AG04450 (cell line): ENCODE data around the gene KLK1. TPM values are rescaled to one million over a fixed set of nuclear protein-coding genes. Genes with fewer than 3 reads are reported as not detected.

ENCODE experiments used
- CTCF ChIA-PET: fragments of 300-600, 350-600 bp; formaldehyde crosslinking; extraction: SDS; loops from one replicate; lab custom pipeline; 2022; ENCODE audit warnings: antibody characterized with exemption, inconsistent platforms; lab: Charles Lee
- POLR2A ChIA-PET: fragments of 350-600 bp; formaldehyde crosslinking; extraction: SDS; loops from one replicate; lab custom pipeline; 2021; ENCODE audit warnings: antibody characterized with exemption, inconsistent platforms; lab: Yijun Ruan, JAX
- DNase-seq: peaks from one replicate; pipeline ENCODE4 v3.0.0-alpha.2; 2011; ENCODE audit warnings: low read depth, low spot score
- H3K27ac ChIP-seq: one replicate; pipeline ENCODE4 v1.5.1; 2012; ENCODE audit warnings: low read depth, low read length, control low read depth
- H3K27me3 ChIP-seq: one replicate; pipeline ENCODE4 v1.6.0; 2012; ENCODE audit warnings: low read length; ENCODE audit not compliant: control insufficient read depth, insufficient read depth
- H3K4me3 ChIP-seq: 2 replicates; pipeline ENCODE4 v1.5.1; 2011; ENCODE audit warnings: mild to moderate bottlenecking, low read depth, low read length, control low read depth
- H3K9me3 ChIP-seq: 2 replicates; pipeline ENCODE4 v1.5.1; 2012; ENCODE audit warnings: low read length; ENCODE audit not compliant: control insufficient read depth, insufficient read depth
- CTCF ChIP-seq: IDR thresholded peaks from 2 replicates; pipeline ENCODE4 v1.5.1; 2011; ENCODE audit warnings: low read depth, low read length, control low read depth, inconsistent platforms
- polyA plus RNA-seq: library from polyadenylated mRNA; depleted of rRNA; stranded (reverse); fragments of >200 nt; gene quantifications from 2 replicates; pipeline ENCODE4 v1.2.3, GENCODE V29; 2011

Gene KLK1
- polyA plus RNA-seq, 1 experiment = not detected

DNA sequence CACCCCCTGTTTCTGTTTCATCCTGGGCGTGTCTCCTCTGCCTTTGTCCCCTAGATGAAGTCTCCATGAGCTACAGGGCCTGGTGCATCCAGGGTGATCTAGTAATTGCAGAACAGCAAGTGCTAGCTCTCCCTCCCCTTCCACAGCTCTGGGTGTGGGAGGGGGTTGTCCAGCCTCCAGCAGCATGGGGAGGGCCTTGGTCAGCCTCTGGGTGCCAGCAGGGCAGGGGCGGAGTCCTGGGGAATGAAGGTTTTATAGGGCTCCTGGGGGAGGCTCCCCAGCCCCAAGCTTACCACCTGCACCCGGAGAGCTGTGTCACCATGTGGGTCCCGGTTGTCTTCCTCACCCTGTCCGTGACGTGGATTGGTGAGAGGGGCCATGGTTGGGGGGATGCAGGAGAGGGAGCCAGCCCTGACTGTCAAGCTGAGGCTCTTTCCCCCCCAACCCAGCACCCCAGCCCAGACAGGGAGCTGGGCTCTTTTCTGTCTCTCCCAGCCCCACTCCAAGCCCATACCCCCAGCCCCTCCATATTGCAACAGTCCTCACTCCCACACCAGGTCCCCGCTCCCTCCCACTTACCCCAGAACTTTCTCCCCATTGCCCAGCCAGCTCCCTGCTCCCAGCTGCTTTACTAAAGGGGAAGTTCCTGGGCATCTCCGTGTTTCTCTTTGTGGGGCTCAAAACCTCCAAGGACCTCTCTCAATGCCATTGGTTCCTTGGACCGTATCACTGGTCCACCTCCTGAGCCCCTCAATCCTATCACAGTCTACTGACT is 31.2 kb upstream of the KLK1 start, which contains the start of gene KLK3:
TSS of gene KLK3 (plus strand) at position 280 of the 775 bp plus-strand sequence. CDS start at position 321, 41 bp downstream.
- no peaks in the 10 kb centered on the region for H3K9me3 ChIP-seq
- no peak within 1 kb of the TSS for H3K4me3 ChIP-seq
- ChIA-PET CTCF (no interaction called here), POLR2A (no interaction called here)
- peaks cover 2% of the 10 kb centered on the region for H3K27me3 ChIP-seq
- H3K27ac ChIP-seq = no peak within 1 kb of the TSS
- no peak for DNase-seq
- TF ChIP-seq CTCF = no peak

DNA sequence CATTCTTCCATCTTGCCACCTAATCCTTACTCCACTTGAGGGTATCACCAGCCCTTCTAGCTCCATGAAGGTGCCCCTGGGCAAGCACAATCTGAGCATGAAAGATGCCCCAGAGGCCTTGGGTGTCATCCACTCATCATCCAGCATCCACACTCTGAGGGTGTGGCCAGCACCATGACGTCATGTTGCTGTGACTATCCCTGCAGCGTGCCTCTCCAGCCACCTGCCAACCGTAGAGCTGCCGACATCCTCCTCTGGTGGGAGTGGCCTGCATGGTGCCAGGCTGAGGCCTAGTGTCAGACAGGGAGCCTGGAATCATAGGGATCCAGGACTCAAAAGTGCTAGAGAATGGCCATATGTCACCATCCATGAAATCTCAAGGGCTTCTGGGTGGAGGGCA is 28.0 kb upstream of the KLK1 start:
- no peaks in the 10 kb centered on the region for H3K27me3 ChIP-seq
- ChIA-PET CTCF (no interaction called here), POLR2A (no interaction called here)
- H3K4me3 ChIP-seq = no peak overlapping the region
- no peak for TF ChIP-seq CTCF
- H3K27ac ChIP-seq = no peak overlapping the region
- no peak for DNase-seq
- H3K9me3 ChIP-seq = no peaks in the 10 kb centered on the region

DNA sequence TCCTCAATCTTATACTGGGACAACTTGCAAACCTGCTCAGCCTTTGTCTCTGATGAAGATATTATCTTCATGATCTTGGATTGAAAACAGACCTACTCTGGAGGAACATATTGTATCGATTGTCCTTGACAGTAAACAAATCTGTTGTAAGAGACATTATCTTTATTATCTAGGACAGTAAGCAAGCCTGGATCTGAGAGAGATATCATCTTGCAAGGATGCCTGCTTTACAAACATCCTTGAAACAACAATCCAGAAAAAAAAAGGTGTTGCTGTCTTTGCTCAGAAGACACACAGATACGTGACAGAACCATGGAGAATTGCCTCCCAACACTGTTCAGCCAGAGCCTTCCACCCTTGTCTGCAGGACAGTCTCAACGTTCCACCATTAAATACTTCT is 27.2 kb upstream of the KLK1 start:
- ChIA-PET CTCF (no interaction called here), POLR2A (no interaction called here)
- Histone ChIP-seq H3K27me3 (no peaks in the 10 kb centered on the region), H3K4me3 (no peak overlapping the region), H3K27ac (no peak overlapping the region), H3K9me3 (no peaks in the 10 kb centered on the region)
- TF ChIP-seq CTCF = no peak
- DNase-seq = no peak

DNA sequence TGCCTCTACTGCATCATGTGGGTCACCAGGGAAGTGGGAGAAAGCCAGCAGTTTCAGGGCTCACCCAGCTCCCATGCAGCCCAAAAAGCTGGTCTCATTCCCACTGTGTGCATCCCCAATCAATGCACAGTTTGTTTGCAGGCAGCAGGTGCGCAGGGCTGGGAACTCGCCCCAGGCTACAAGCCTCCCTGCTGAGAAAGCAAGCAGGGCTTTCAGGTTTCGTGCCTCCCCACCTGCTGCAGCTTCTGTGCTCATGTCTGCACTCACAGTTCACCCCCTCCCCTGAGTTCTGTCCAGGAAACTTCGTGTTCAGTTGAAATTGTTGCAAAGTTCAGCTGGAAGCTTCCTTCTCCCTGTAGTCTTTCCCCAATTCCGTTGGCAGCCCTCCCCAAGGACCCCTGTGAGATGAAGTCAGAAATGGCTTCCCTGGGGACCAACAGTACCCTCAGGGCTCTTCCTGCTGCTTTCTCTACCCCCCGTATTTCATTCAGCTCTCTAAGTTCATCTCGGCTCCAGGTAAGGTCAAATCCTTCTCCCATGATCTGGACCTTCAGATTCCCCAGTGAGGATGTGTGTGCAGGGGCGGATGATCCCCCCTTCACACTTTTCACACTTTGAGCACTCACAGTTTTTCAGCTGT is 20.8 kb upstream of the KLK1 start:
- POLR2A ChIA-PET = no interaction called here
- Histone ChIP-seq H3K9me3 (no peaks in the 10 kb centered on the region), H3K4me3 (no peak overlapping the region), H3K27me3 (no peaks in the 10 kb centered on the region), H3K27ac (no peak overlapping the region)
- no peak for TF ChIP-seq CTCF
- no peak for DNase-seq
- CTCF ChIA-PET = no interaction called here

DNA sequence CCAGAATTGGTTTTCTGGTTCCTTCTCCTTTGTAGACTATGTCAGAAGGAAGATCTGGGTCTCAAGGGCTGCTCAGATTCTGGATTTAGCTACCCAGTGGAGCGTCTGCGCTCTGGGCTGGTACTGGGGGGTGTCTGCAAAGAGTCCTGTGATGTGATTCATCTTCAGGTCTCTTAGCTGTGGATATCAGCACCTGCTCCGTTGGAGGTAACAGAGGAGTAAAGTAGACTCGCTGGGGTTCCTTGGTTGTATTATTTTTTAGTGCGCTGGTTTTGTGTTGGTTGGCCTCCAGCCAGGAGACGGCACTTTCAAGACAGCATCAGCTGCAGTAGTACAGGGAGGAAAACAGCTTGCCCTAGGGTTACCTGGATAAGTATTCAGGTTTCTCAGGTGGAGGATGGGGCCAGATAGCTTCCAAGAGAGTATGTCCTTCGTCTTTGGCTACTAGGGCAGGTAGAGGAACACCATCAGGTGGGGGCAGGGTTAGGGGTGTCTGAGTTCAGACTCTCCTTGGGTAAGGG is 20.2 kb upstream of the KLK1 start:
- no peak for TF ChIP-seq CTCF
- no peak for DNase-seq
- Histone ChIP-seq H3K4me3 (no peak overlapping the region), H3K27me3 (no peaks in the 10 kb centered on the region), H3K27ac (no peak overlapping the region), H3K9me3 (no peaks in the 10 kb centered on the region)
- ChIA-PET CTCF (no interaction called here), POLR2A (no interaction called here)
